GM12878 (cell line): ENCODE measurements around the gene MOXD1. TPM values are rescaled to one million over a fixed set of nuclear protein-coding genes. Genes with fewer than 3 reads are reported as not detected.

Experiments
- CEBPZ ChIP-seq: fragments of 150-350 bp; IDR thresholded peaks from 2 replicates; pipeline ENCODE4 v1.6.1; 2016; ENCODE audit warnings: low read depth, low read length
- CUX1 ChIP-seq: IDR thresholded peaks from 2 replicates; pipeline ENCODE4 v1.6.1; 2012; ENCODE audit warnings: improper control_type of control experiment, low read depth, low read length; ENCODE audit not compliant: insufficient replicate concordance
- E4F1 ChIP-seq: fragments of 450-650 bp; IDR thresholded peaks from 2 replicates; pipeline ENCODE4 v1.6.1; 2018; ENCODE audit warnings: borderline replicate concordance, mild to moderate bottlenecking; ENCODE audit not compliant: partially characterized antibody
- EED ChIP-seq: sonication (generic); IDR thresholded peaks from 2 replicates; pipeline ENCODE4 v1.6.1; 2016; ENCODE audit warnings: antibody characterized with exemption, low read depth
- IKZF2 ChIP-seq, 2 experiments: fragments of 450-650 bp; IDR thresholded peaks; 2 replicates each; pipeline ENCODE4 v1.6.1; 2017; ENCODE audit warnings: mild to moderate bottlenecking in 2 of 2, moderate library complexity in 2 of 2
- LARP7 ChIP-seq: fragments of 450-650 bp; IDR thresholded peaks from 2 replicates; pipeline ENCODE4 v1.6.1; 2017; ENCODE audit warnings: mild to moderate bottlenecking
- MTA2 ChIP-seq: fragments of 450-650 bp; IDR thresholded peaks from 2 replicates; pipeline ENCODE4 v1.6.1; 2016; ENCODE audit warnings: low read depth, mild to moderate bottlenecking, moderate library complexity
- RAD51 ChIP-seq: fragments of 450-650 bp; IDR thresholded peaks from 2 replicates; pipeline ENCODE4 v1.6.1; 2016; ENCODE audit warnings: moderate library complexity, mild to moderate bottlenecking, inconsistent platforms
- RELB ChIP-seq: fragments of 450-650 bp; IDR thresholded peaks from 2 replicates; pipeline ENCODE4 v1.6.1; 2017; ENCODE audit warnings: low read depth, mild to moderate bottlenecking, moderate library complexity
- SIN3A ChIP-seq: IDR thresholded peaks from 2 replicates; pipeline ENCODE4 v1.6.1; 2012; ENCODE audit warnings: low read depth, low read length, improper control_type of control experiment
- SREBF1 ChIP-seq: IDR thresholded peaks from 2 replicates; pipeline ENCODE4 v1.6.1; 2012; ENCODE audit warnings: mild to moderate bottlenecking, low read length
- ZNF24 ChIP-seq: fragments of 450-650 bp; IDR thresholded peaks from 2 replicates; pipeline ENCODE4 v1.6.1; 2017; ENCODE audit warnings: antibody characterized with exemption, mild to moderate bottlenecking
- ZNF384 ChIP-seq: IDR thresholded peaks from 2 replicates; pipeline ENCODE4 v1.6.1; 2012; ENCODE audit warnings: low read depth, mild to moderate bottlenecking, low read length, improper control_type of control experiment, borderline replicate concordance
- polyA plus RNA-seq, 11 experiments: library from polyadenylated mRNA; depleted of rRNA in 4 of 11; unstranded in 6 of 11; stranded (reverse) in 5 of 11; fragments of >200 nt; fragmentation: Nextera tagmentation in 4 of 11; fragmentation: Illumina TruSeq in 1 of 11; extraction: Ambion mirVana in 4 of 11; extraction: Trizol in 1 of 11; gene quantifications; 1 replicate in 1 of 11; 2 replicates in 10 of 11; pipeline versions ENCODE4 v1.2.1 to v1.2.3, GENCODE V29; 2011 to 2016; ENCODE audit warnings: inconsistent platforms in 2 of 11, missing spikeins in 2 of 11, low read depth in 1 of 11
- total RNA-seq, 4 experiments: library from RNA; depleted of rRNA in 3 of 4; stranded (reverse); fragments of >200 nt in 3 of 4; fragmentation: Illumina TruSeq in 1 of 4; extraction: Trizol in 1 of 4; gene quantifications; 2 replicates each; pipeline versions ENCODE4 v1.2.1 to v1.2.3, GENCODE V29; 2013 to 2021

The MOXD1 gene
- total and polyA plus RNA-seq, 10 of the 15 experiments (the other 5 are each of a cell fraction or from before 2014, with no cell fraction given): 0.03 to 2.1 (median 0.64) TPM

GRCh38 chr6:132365281-132365907 lies 35.9 kb downstream of the MOXD1 start (continued):
- TF ChIP-seq CUX1: peak; percentile 35
- peak; percentile 64; the same call in 1 of the 2 replicates for TF ChIP-seq SREBF1
- TF ChIP-seq E4F1: no peak
- peak; percentile 93 for TF ChIP-seq ZNF384
- TF ChIP-seq IKZF2 (IDR thresholded peaks at IDR 0.05): peak; percentile 95 to 97
- TF ChIP-seq RELB: peak; percentile 80
- peak; percentile 59; the same call in 1 of the 2 replicates for TF ChIP-seq EED
- TF ChIP-seq MTA2: peak; percentile 99
- no peak; the same call in 1 of the 2 replicates for TF ChIP-seq RAD51
- no peak for TF ChIP-seq SIN3A
- TF ChIP-seq CEBPZ: no peak
- no peak for TF ChIP-seq LARP7
- peak; percentile 84 for TF ChIP-seq ZNF24
